Smooth muscle cell (in vitro differentiated cells): Measurements from ENCODE around the gene HCAR1. TPM values are rescaled to one million over a fixed set of nuclear protein-coding genes. Genes with fewer than 3 reads are reported as not detected.
"Not testable (repeated sequence)": the region's sequence is repeated elsewhere in the genome, so short reads cannot be mapped to it uniquely, and the experiment has no call there.

Experiments
- DNase-seq: peaks from one replicate; lab custom pipeline; 2025; ENCODE audit not compliant: unreplicated experiment; lab: John Stamatoyannopoulos, UW
- H2AFZ ChIP-seq: fragments of 200-600 bp; sonication (generic); 2 replicates; pipeline ENCODE4 v1.6.0; 2016; ENCODE audit warnings: antibody characterized with exemption, low read depth, mild to moderate bottlenecking
- H3F3A ChIP-seq: fragments of 200-600 bp; sonication (generic); 2 replicates; pipeline ENCODE4 v1.6.0; 2017; ENCODE audit warnings: antibody characterized with exemption, low read depth
- H3K27ac ChIP-seq: fragments of 200-600 bp; sonication (generic); 2 replicates; pipeline ENCODE4 v1.5.1; 2016; ENCODE audit warnings: low read depth, mild to moderate bottlenecking
- H3K27me3 ChIP-seq: fragments of 200-600 bp; sonication (generic); 2 replicates; pipeline ENCODE4 v1.6.1; 2016; ENCODE audit warnings: low read depth, mild to moderate bottlenecking
- H3K36me3 ChIP-seq: fragments of 200-600 bp; sonication (generic); 2 replicates; pipeline ENCODE4 v1.5.1; 2016; ENCODE audit warnings: low read depth
- H3K4me1 ChIP-seq: fragments of 200-600 bp; sonication (generic); 2 replicates; pipeline ENCODE4 v1.5.1; 2016; ENCODE audit warnings: low read depth
- H3K4me2 ChIP-seq: fragments of 200-600 bp; sonication (generic); 2 replicates; pipeline ENCODE4 v1.6.0; 2016; ENCODE audit warnings: mild to moderate bottlenecking
- H3K4me3 ChIP-seq: fragments of 200-600 bp; sonication (generic); 2 replicates; pipeline ENCODE4 v1.5.1; 2016; ENCODE audit warnings: mild to moderate bottlenecking
- H3K79me2 ChIP-seq: fragments of 200-600 bp; sonication (generic); 2 replicates; pipeline ENCODE4 v1.6.0; 2016; ENCODE audit warnings: low read depth, mild to moderate bottlenecking
- H3K9ac ChIP-seq: fragments of 200-600 bp; sonication (generic); 2 replicates; pipeline ENCODE4 v1.6.0; 2016; ENCODE audit warnings: low read depth
- H3K9me3 ChIP-seq: fragments of 200-600 bp; sonication (generic); replicated peaks from 2 replicates; pipeline ENCODE4 v1.5.1; 2016; ENCODE audit warnings: low read depth
- H4K20me1 ChIP-seq: fragments of 200-600 bp; sonication (generic); 2 replicates; pipeline ENCODE4 v1.6.0; 2016; ENCODE audit warnings: low read depth
- CTCF ChIP-seq: fragments of 200-600 bp; sonication (generic); IDR thresholded peaks from 2 replicates; pipeline ENCODE4 v1.5.1; 2017; ENCODE audit warnings: borderline replicate concordance, mild to moderate bottlenecking, antibody characterized with exemption; ENCODE audit not compliant: insufficient read depth, poor library complexity, severe bottlenecking
- WGBS: methylation state at CpG from one replicate; pipeline ENCODE4 v1.1.7; 2016; ENCODE audit warnings: low lambda C conversion rate; 5-methylcytosine and 5-hydroxymethylcytosine counted together
- polyA plus RNA-seq: library from polyadenylated mRNA; unstranded; fragments of >200 nt; fragmentation: Nextera tagmentation; extraction: Ambion mirVana; gene quantifications from 2 replicates; pipeline ENCODE4 v1.2.1, GENCODE V29; 2016
- total RNA-seq: library from RNA; depleted of rRNA; stranded (reverse); fragments of >200 nt; gene quantifications from 2 replicates; pipeline ENCODE4 v1.2.3, GENCODE V29; 2014

The HCAR1 gene
- total and polyA plus RNA-seq, 2 experiments from 2014 or later = not detected

- WGBS = 1% methylated on average over 60 of the region's 73 CpGs
- Histone ChIP-seq H3K79me2 (peaks cover 46% of the 10 kb centered on the region), H4K20me1 (no peaks in the 10 kb centered on the region), H3K4me2 (peak within 1 kb of the TSS; percentile 86), H2AFZ (peak within 1 kb of the TSS; percentile 56), H3K27me3 (no peaks in the 10 kb centered on the region), H3K4me1 (peaks cover 15% of the 10 kb centered on the region), H3K4me3 (peak within 1 kb of the TSS; percentile 79), H3K9me3 (no peaks in the 10 kb centered on the region), H3K27ac (peak within 1 kb of the TSS; percentile 80), H3K36me3 (peaks cover 5% of the 10 kb centered on the region), H3F3A (no peaks in the 10 kb centered on the region), H3K9ac (peak within 1 kb of the TSS; percentile 95)
- DNase-seq = peak; percentile 96
- peak; percentile 60 for TF ChIP-seq CTCF
Observed at GRCh38 chr12:122752464-122753318, 22.0 kb upstream of the HCAR1 start, which contains the start of gene DENR. Gene DENR (plus strand): TSS chr12:122752824. CDS start chr12:122753702, 878 bp downstream.

DNA sequence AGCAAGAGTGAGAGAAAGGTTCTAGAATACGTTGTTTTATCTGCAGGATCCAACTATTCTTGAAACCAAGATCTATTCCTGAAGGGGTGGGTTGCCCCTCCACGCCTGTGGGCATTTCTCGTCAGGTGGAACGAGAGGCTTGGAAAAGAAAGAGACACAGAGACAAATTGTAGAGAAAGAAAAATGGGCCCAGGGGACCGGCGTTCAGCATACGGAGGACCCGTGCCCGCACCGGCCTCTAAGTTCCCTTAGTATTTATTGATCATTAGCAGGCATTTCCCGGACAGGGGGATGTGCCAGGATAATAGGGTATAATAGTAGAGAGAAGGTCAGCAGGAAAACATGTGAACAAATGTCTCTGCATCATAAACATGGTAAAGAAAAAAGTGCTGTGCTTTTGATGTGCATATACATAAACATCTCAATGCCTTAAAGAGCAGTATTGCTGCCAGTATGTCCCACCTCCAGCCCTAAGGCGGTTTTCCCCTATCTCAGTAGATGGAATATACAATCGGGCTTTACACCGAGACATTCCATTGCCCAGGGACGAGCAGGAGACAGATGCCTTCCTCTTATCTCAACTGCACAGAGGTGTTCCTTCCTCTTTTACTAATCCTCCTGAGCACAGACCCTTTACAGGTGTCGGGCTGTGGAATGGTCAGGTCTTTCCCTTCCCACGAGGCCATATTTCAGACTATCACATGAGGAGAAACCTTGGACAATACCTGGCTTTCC lies 20.3 kb upstream of the HCAR1 start:
- peak overlapping the region; percentile 63 for H3K27ac ChIP-seq
- not testable (repeated sequence) for H3F3A ChIP-seq, H3K9me3 ChIP-seq, H3K36me3 ChIP-seq, H3K27me3 ChIP-seq, H4K20me1 ChIP-seq, H3K9ac ChIP-seq, DNase-seq, H3K4me2 ChIP-seq, H3K4me3 ChIP-seq
- peaks cover 28% of the 10 kb centered on the region for H3K79me2 ChIP-seq
- peak overlapping the region; percentile 50 for H2AFZ ChIP-seq
- WGBS = 38% methylated on average over 17 of the region's 17 CpGs
- peaks cover 15% of the 10 kb centered on the region for H3K4me1 ChIP-seq

GRCh38 chr12:122749569-122750332 lies 19.1 kb upstream of the HCAR1 start:
- WGBS = 79% methylated on average over 6 of the region's 6 CpGs
- Histone ChIP-seq H4K20me1 (no peaks in the 10 kb centered on the region), H3K4me2 (no peak overlapping the region), H3K27ac (no peak overlapping the region), H3K9ac (no peak overlapping the region), H3K36me3 (no peaks in the 10 kb centered on the region), H3K4me3 (no peak overlapping the region), H3K79me2 (peaks cover 19% of the 10 kb centered on the region), H2AFZ (no peak overlapping the region), H3F3A (no peaks in the 10 kb centered on the region), H3K4me1 (peaks cover 15% of the 10 kb centered on the region), H3K27me3 (no peaks in the 10 kb centered on the region), H3K9me3 (no peaks in the 10 kb centered on the region)
- TF ChIP-seq CTCF = no peak
- DNase-seq = no peak
